GM18858 (cell line): ENCODE results near the gene KRT7.
"Not testable (repeated sequence)": the region's sequence is repeated elsewhere in the genome, so short reads cannot be mapped to it uniquely, and the experiment has no call there.

ENCODE experiments used
- ATAC-seq: cut with Tn5 transposase; IDR thresholded peaks from one replicate; pipeline ENCODE4 v1.9.1; 2021; ENCODE audit not compliant: unreplicated experiment

The KRT7 gene

GRCh38 chr12:52243259-52243855, 10.3 kb downstream of the KRT7 start:
- ATAC-seq = no peak

GRCh38 chr12:52243856-52244614, 11.0 kb downstream of the KRT7 start:
- peak; percentile 85 for ATAC-seq

DNA sequence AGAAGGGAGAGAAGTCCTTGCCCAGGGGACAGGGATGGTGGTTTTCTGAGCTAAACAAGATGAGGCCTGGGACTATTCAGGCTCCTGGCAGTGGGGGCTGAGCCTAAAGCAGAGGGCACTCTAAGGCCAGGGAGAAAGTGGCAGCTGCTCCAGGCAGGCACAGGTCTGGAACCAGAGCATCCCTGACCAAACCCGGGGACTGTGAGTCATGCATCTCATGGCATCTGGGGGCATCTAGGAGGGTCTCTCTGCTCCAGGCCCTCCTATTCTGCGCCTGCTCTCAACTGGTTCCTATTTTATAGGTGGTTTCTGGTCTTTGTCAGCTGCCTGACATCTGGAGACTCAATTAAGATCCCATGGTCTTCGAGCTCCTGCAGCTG, 11.6 kb downstream of the KRT7 start:
- no peak for ATAC-seq

DNA sequence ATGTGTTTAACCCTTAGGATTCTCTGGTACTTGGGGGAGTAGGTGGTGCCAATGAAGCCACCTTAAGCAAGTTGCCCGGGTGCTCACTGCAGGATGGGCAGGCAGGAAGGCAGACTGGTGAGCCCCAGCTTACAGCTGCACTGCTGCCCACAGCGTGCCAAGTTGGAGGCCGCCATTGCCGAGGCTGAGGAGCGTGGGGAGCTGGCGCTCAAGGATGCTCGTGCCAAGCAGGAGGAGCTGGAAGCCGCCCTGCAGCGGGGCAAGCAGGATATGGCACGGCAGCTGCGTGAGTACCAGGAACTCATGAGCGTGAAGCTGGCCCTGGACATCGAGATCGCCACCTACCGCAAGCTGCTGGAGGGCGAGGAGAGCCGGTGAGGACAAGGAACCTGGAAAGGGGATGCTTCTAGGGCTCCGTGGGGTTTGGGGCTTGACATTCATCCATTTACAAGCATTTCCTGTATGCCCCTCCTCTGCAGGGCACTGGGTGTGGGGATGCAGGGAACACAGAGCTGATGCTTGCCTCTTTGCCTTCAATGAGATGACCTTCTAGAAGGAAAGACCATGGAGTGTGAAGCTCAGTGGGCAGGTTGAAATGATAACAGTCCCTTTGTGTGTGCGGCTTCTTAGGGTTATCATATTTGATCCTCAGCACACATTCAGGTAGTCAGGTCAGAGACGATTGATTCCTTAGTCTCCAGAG, 12.4 kb downstream of the KRT7 start:
- no peak for ATAC-seq

DNA sequence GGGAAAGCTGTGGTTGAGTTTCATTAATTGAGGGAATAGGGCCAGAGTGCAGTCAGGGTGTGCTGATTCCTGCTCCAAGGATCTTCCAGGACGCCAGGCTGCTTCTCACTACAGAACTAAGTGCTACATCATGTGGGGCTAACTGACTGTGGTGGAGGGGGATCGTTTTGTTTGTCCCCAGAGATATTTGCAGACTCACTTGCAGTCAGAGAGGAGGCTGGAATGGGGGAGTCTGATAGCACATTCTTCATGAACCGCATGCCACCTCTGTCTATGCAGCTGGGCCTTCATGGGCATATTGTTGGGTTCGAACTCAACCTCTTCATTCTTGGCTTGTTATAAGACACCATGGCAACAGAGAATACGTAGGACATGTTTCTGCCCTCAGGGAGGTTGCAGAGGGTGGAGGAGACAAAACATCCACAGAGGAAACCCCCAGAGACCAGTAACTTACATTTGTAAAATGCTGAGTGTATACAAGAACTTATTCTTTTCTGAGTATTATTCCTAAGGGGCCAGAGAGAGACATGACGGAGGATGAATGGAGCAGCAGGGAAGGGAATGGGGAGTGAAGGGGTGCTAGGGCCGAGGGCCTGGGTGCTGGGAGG, 13.0 kb downstream of the KRT7 start:
- ATAC-seq = no peak

GRCh38 chr12:52246720-52247621, 13.9 kb downstream of the KRT7 start:
- no peak for ATAC-seq

- ATAC-seq = no peak
These were observed 14.8 kb downstream of the KRT7 start for GRCh38 chr12:52247622-52248540.

GRCh38 chr12:52248541-52249461, 15.8 kb downstream of the KRT7 start:
- ATAC-seq = no peak

DNA sequence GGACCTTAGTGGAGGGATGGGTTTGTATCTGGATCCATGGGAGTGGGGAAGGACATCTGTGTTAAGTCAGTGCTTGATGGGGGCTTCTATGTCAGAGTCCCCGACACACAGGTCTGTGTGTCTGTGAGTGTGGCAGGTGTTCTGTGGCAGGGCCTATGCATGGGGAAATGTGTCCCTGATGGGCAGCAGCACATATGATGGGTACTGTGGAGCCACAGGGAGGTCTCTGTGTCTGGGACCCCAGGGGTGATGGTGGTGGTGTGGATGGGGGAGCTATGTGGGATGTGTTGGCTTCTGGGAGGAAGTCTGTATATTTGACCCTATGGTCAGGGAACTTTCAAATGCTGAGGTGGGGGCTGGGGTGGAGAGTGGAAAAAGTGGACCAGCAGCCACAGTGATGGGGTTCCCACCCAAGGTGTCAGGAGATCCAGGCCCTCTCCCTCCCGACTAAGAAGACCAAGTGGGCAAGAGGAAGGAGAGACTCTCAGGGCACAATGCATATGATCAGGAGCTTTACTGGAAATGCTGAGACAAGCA, 16.5 kb downstream of the KRT7 start:
- ATAC-seq = no peak

DNA sequence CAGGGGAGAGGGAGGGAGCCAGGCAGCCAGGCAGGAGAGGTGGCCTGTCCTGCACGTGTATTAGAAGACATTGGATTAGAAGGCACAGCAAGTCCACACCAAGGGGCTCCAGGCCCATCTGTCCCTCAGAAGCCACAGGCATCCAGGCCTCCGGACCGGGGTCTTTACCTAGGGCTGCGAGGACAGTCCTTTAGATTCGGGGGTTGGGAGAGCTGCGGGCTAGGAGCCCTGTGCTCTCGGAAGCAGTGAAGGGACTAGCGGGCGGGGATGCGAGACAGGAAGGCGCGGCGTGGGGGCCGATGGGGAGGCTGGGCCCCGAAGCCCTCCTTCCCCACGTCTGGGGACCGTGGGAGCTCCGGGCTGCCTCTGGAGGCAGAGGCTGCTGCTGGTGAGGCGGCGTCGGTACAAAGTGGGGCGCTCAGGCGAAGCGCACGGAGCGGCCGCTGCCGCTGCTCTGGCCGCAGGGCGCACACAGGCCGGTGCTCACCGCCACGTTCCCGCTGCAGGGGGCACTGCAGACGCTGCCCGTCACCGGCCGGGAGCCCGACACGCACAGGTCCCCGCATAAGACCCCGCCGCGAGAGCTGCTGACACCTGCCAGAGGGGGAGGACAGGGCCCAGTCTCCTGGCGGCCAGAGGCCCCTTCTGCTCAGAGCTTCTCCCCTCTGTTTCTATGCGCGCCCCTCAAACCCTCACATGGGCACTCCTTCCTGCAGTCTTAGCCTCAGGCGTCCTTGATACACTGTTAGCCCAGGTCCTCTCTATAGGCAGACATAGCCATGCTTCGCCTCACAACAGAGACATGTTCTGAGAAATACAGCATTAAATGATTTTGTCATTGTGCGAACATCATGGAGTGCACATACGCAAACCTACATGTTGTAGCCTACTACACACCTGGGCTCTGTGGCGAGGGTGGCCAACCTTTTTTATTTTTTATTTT, 17.3 kb downstream of the KRT7 start:
- no peak for ATAC-seq

DNA sequence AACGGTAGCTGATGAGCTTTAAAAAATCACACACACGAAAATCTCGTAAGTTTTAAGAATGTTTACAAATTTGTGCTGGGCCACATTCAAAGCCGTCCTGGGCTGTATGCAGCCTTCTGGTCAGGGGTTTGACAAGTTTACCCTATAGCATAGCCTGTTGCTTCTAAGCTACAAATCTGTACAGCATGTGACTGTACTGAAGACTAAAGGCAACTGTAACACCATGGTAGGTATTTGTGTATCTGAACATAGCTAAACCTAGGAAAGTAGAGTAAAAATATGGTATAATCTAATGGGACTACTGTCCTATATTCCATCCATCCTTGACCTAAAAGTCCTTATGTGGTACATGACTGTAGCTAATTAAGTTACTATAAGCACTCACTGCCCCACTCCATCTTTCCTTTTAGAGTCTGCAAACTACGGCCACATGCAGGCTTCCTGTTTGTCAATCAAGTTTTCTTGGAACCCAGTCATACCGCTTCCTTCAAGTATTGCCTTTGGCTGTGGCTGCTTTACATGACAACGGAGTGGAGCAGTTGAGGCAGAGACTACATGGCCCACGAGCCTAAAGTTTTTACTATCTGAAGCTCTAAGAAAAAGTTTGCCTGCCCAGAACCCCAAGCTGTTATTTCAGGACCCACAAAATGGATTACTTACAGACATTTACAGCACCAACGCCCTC, 18.5 kb downstream of the KRT7 start:
- ATAC-seq = no peak

- not testable (repeated sequence) for ATAC-seq
These were observed 19.2 kb downstream of the KRT7 start for GRCh38 chr12:52252175-52252615.

DNA sequence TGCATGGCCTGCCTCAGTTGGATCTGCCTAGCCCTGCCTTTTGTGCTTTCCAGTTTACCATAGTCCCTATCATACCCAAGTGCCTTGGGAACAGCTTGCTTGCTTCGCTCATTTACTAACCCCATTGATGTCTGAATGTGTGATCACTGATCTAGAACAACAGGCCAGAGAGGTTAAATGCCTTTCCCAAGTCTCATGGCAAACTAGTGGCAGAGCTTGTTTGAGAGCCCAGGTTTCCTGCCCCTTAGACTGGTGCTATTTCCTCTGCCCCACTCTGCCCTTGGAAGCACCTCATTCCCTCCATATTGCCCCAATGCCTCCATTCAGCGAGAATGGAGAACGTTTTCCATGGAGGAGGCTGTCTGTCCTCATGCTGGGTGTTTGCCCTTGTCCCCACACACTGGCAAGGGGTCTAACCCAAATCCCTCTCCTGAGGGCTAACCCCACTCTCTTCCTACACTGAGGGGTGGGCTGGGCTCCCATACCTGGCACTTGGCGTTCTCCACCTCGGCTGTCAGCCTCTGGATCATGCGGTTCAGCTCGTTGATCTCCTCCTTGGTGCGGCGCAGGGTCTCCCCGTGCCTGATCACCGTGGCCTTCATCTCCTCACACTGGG, 19.8 kb downstream of the KRT7 start:
- no peak for ATAC-seq

GRCh38 chr12:52253391-52254179, 20.5 kb downstream of the KRT7 start:
- ATAC-seq = no peak

- ATAC-seq = no peak
These were observed 21.3 kb downstream of the KRT7 start for GRCh38 chr12:52254180-52254964.
